Activated gamma-delta T cell treated with Interleukin-2 at 50 U/mL for 16 hours (primary cell): ENCODE data around the gene TOLLIP.

Source experiments
- DNase-seq: peaks from one replicate; pipeline ENCODE4 v3.0.0-alpha.2; 2020

Gene TOLLIP

GRCh38 chr11:1297011-1297575, 12.3 kb downstream of the TOLLIP start:
- DNase-seq = no peak

- no peak for DNase-seq
Observed at GRCh38 chr11:1296287-1296686, 13.1 kb downstream of the TOLLIP start.

- no peak for DNase-seq
Observed at GRCh38 chr11:1295591-1295990, 13.8 kb downstream of the TOLLIP start.

- no peak for DNase-seq
Observed at GRCh38 chr11:1295086-1295485, 14.3 kb downstream of the TOLLIP start.

- no peak for DNase-seq
Observed at GRCh38 chr11:1293619-1294015, 15.8 kb downstream of the TOLLIP start.

- no peak for DNase-seq
Observed at GRCh38 chr11:1292644-1293618, 16.5 kb downstream of the TOLLIP start.

- DNase-seq = no peak
Observed at GRCh38 chr11:1292018-1292643, 17.3 kb downstream of the TOLLIP start.

GRCh38 chr11:1291295-1292017, 18.0 kb downstream of the TOLLIP start:
- DNase-seq = no peak

GRCh38 chr11:1290052-1291040, 19.1 kb downstream of the TOLLIP start:
- no peak for DNase-seq

- no peak for DNase-seq
Observed at GRCh38 chr11:1289211-1289935, 20.1 kb downstream of the TOLLIP start.

- DNase-seq = no peak
Observed at GRCh38 chr11:1288426-1289151, 20.8 kb downstream of the TOLLIP start.

- no peak for DNase-seq
Observed at GRCh38 chr11:1287928-1288327, 21.5 kb downstream of the TOLLIP start.

GRCh38 chr11:1285876-1286275, 23.6 kb downstream of the TOLLIP start:
- DNase-seq = no peak

- no peak for DNase-seq
Observed at GRCh38 chr11:1285316-1285744, 24.1 kb downstream of the TOLLIP start.

GRCh38 chr11:1283906-1284305, 25.5 kb downstream of the TOLLIP start:
- DNase-seq = no peak

- DNase-seq = no peak
Observed at GRCh38 chr11:1283091-1283511, 26.3 kb downstream of the TOLLIP start.

- no peak for DNase-seq
Observed at GRCh38 chr11:1281974-1282365, 27.5 kb downstream of the TOLLIP start.

- DNase-seq = no peak
Observed at GRCh38 chr11:1281326-1281973, 28.0 kb downstream of the TOLLIP start.

GRCh38 chr11:1280116-1281035, 29.1 kb downstream of the TOLLIP start:
- no peak for DNase-seq
